Measurements from ENCODE around the gene ZBTB4. TPM values are rescaled to one million over a fixed set of nuclear protein-coding genes. Genes with fewer than 3 reads are reported as not detected.

Gene ZBTB4
- total RNA-seq, 1 experiment from 2014 or later, result 14.4 TPM

DNA sequence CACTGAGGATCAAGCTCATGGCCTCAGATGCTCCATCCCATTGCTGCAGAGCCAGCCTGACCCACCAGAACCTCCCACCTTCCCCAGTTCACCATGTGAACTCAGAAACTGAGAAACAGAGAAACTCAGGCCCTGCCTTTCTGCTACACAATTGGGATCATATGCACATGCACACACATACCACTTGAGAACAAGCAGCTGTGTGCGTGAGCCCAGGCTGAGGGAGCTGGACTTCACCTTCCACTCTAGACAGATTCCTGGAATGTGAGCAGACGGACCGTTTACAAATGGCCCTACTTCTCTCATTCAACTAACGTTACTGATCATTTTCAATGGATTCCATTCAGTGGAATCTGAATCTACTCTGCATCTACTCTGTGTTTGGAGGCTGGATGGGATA lies 55.8 kb downstream of the ZBTB4 start:
- peaks cover 0 to 3% (median 0%) of the 10 kb centered on the region in 3 experiments; a peak in 2 of 7 replicates for H3K36me3 Mint-ChIP-seq (ENCODE audit: insufficient read depth in 1 of 3, low read depth in 3 of 3)
- Histone ChIP-seq H2AK5ac (ENCODE audit: insufficient read length, low read length) (no peak overlapping the region), H4K5ac (ENCODE audit: insufficient read length, low read depth, low read length) (no peak overlapping the region), H2BK20ac (ENCODE audit: low read depth, low read length, poor library complexity, severe bottlenecking) (no peak overlapping the region), H3K4me1 (ENCODE audit: insufficient read depth, low read length) (no peaks in the 10 kb centered on the region), H3K79me2 (ENCODE audit: insufficient read depth, low read length) (no peaks in the 10 kb centered on the region), H3K4ac (ENCODE audit: low read depth, low read length) (no peak overlapping the region), H3K18ac (ENCODE audit: insufficient read length, low read depth, low read length) (no peak overlapping the region), H2AFZ (ENCODE audit: low read length) (no peak overlapping the region), H4K91ac (ENCODE audit: insufficient read length, low read depth, low read length) (no peak overlapping the region), H3K4me2 (ENCODE audit: insufficient read depth, insufficient read length, low read length) (no peak overlapping the region), H3K23me2 (ENCODE audit: insufficient read length, low read depth, low read length, poor library complexity, severe bottlenecking) (no peaks in the 10 kb centered on the region), H3K27ac (ENCODE audit: insufficient read length, low read depth, low read length) (no peak overlapping the region), H3K27me3 (ENCODE audit: insufficient read depth, low read length) (no peaks in the 10 kb centered on the region), H3K14ac (ENCODE audit: insufficient read depth, low read length) (no peak overlapping the region), H2BK120ac (ENCODE audit: low read depth, low read length, poor library complexity, severe bottlenecking) (no peak overlapping the region), H4K8ac (replicated peaks; ENCODE audit: insufficient read length, low read depth, low read length) (no peak overlapping the region), H3K9ac (ENCODE audit: extremely low read depth, insufficient read length, low read length) (no peak overlapping the region), H3K56ac (ENCODE audit: insufficient read length, low read depth, low read length) (no peak overlapping the region), H2BK15ac (ENCODE audit: low read depth, low read length) (no peak overlapping the region), H2BK12ac (ENCODE audit: insufficient read length, low read depth, low read length) (no peak overlapping the region), H3T11ph (ENCODE audit: low read length) (no peak overlapping the region), H4K20me1 (ENCODE audit: control insufficient read depth, insufficient read depth, insufficient read length) (no peaks in the 10 kb centered on the region), H3K79me1 (ENCODE audit: insufficient read depth, low read depth, low read length, poor library complexity, severe bottlenecking) (no peaks in the 10 kb centered on the region), H3K9me3 (ENCODE audit: control insufficient read depth, low read depth, low read length) (no peaks in the 10 kb centered on the region), H3K23ac (ENCODE audit: insufficient read length, low read depth, low read length) (no peak overlapping the region), H2BK5ac (ENCODE audit: insufficient read length, low read length) (no peak overlapping the region)
- H3K27ac Mint-ChIP-seq, result no peak overlapping the region
- H3K9me3 Mint-ChIP-seq, result no peaks in the 10 kb centered on the region; a peak in 1 of 5 replicates
- peaks cover 4 to 19% of the 10 kb centered on the region in 2 experiments; a peak in 3 of 4 replicates for H3K4me1 Mint-ChIP-seq
- TF ChIP-seq, protein P1, sequence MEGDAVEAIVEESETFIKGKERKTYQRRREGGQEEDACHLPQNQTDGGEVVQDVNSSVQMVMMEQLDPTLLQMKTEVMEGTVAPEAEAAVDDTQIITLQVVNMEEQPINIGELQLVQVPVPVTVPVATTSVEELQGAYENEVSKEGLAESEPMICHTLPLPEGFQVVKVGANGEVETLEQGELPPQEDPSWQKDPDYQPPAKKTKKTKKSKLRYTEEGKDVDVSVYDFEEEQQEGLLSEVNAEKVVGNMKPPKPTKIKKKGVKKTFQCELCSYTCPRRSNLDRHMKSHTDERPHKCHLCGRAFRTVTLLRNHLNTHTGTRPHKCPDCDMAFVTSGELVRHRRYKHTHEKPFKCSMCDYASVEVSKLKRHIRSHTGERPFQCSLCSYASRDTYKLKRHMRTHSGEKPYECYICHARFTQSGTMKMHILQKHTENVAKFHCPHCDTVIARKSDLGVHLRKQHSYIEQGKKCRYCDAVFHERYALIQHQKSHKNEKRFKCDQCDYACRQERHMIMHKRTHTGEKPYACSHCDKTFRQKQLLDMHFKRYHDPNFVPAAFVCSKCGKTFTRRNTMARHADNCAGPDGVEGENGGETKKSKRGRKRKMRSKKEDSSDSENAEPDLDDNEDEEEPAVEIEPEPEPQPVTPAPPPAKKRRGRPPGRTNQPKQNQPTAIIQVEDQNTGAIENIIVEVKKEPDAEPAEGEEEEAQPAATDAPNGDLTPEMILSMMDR (conservative IDR thresholded peaks at IDR 0.05), result no peak
- peaks cover 7% of the 10 kb centered on the region for H3K27me3 Mint-ChIP-seq (ENCODE audit: low read depth)
- WGBS (ENCODE audit: extremely low coverage, insufficient read length, low lambda C conversion rate), result no CpG with 5 or more reads among the region's 4 CpGs
- no peak overlapping the region for H3K4me3 Mint-ChIP-seq
- DNase-seq, result no peak
